ENCODE measurements around the gene RCVRN. TPM values are rescaled to one million over a fixed set of nuclear protein-coding genes. Genes with fewer than 3 reads are reported as not detected.

The RCVRN gene
- total RNA-seq (2022; extraction: Qiagen RNA extraction; ENCODE audit: low read depth), result not detected in 5 replicates

DNA sequence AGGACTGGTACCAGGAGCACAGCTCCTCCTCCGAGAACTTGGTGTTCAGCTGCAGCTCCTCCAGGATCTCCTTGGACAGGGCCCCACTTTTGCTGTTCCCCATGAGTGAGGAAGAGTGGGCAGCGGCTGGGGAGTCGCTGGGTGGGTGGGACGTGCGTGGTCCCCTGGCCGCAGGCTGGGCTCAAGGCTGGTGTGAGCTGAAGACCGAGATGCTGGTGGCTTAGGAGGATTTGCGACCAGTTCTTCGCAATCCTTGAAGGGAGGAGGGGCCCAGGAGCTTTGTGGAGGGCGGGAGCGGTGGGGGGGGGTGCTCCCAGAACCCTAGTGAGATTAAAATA is at the start of gene RCVRN:
TSS of gene RCVRN (minus strand) at position 194 of the 338 bp plus-strand sequence. CDS start at position 103, 91 bp downstream.

Other genes with a start within 250 kb of the RCVRN start
- not detected in 5 replicates for gene DHRS7C, start 113.7 kb downstream of the RCVRN start, total RNA-seq (2022; extraction: Qiagen RNA extraction; ENCODE audit: low read depth)
- not detected in 5 replicates for gene GSG1L2, start 83.2 kb downstream of the RCVRN start, total RNA-seq (2022; extraction: Qiagen RNA extraction; ENCODE audit: low read depth)
- 6.3 to 15.4 TPM (median 9.8 TPM) in 5 replicates for gene GLP2R, start 79.3 kb downstream of the RCVRN start, total RNA-seq (2022; extraction: Qiagen RNA extraction; ENCODE audit: low read depth)